Hepatocyte (in vitro differentiated cells): ENCODE measurements around the gene SMDT1. TPM values are rescaled to one million over a fixed set of nuclear protein-coding genes. Genes with fewer than 3 reads are reported as not detected.
A peak's percentile ranks its signal among the peaks of the same experiment; 100 is the strongest.

ENCODE experiments used
- DNase-seq: peaks from one replicate; pipeline ENCODE4 v3.0.0-alpha.2; 2016; ENCODE audit warnings: low spot score
- H2AFZ ChIP-seq: fragments of 200-600 bp; sonication (generic); 2 replicates; pipeline ENCODE4 v1.6.0; 2016; ENCODE audit warnings: antibody characterized with exemption, mild to moderate bottlenecking
- H3K27ac ChIP-seq: fragments of 200-600 bp; sonication (generic); 2 replicates; pipeline ENCODE4 v1.5.1; 2016; ENCODE audit warnings: mild to moderate bottlenecking
- H3K27me3 ChIP-seq: fragments of 200-600 bp; sonication (generic); 2 replicates; pipeline ENCODE4 v1.6.1; 2016
- H3K36me3 ChIP-seq: fragments of 200-600 bp; sonication (generic); replicated peaks from 2 replicates; pipeline ENCODE4 v1.5.1; 2016; ENCODE audit warnings: low read depth; ENCODE audit not compliant: insufficient read depth
- H3K4me1 ChIP-seq: fragments of 200-600 bp; sonication (generic); 2 replicates; pipeline ENCODE4 v1.5.1; 2016; ENCODE audit warnings: mild to moderate bottlenecking, moderate library complexity; ENCODE audit not compliant: insufficient read depth
- H3K4me2 ChIP-seq: fragments of 200-600 bp; sonication (generic); 2 replicates; pipeline ENCODE4 v1.6.0; 2016
- H3K4me3 ChIP-seq: fragments of 200-600 bp; sonication (generic); 2 replicates; pipeline ENCODE4 v1.5.1; 2016; ENCODE audit warnings: mild to moderate bottlenecking
- H3K79me2 ChIP-seq: fragments of 200-600 bp; sonication (generic); 2 replicates; pipeline ENCODE4 v1.6.0; 2017; ENCODE audit warnings: mild to moderate bottlenecking
- H3K9me2 ChIP-seq: fragments of 200-600 bp; sonication (generic); replicated peaks from 2 replicates; pipeline ENCODE4 v1.6.0; 2017; ENCODE audit warnings: mild to moderate bottlenecking; ENCODE audit not compliant: insufficient read depth
- H3K9me3 ChIP-seq: fragments of 200-600 bp; sonication (generic); 2 replicates; pipeline ENCODE4 v1.5.1; 2016; ENCODE audit warnings: low read depth, mild to moderate bottlenecking
- H4K20me1 ChIP-seq: fragments of 200-600 bp; sonication (generic); 2 replicates; pipeline ENCODE4 v1.6.0; 2016; ENCODE audit warnings: mild to moderate bottlenecking; ENCODE audit not compliant: insufficient read depth, poor library complexity, severe bottlenecking
- EZH2 ChIP-seq: fragments of 200-600 bp; sonication (generic); IDR thresholded peaks from 2 replicates; pipeline ENCODE4 v1.6.1; 2016; ENCODE audit warnings: antibody characterized with exemption, mild to moderate bottlenecking, borderline replicate concordance
- EZH2phosphoT487 ChIP-seq: fragments of 200-600 bp; sonication (generic); IDR thresholded peaks from one replicate; pipeline ENCODE4 v1.6.1; 2018; ENCODE audit warnings: antibody characterized with exemption, mild to moderate bottlenecking, low read depth, moderate library complexity; ENCODE audit not compliant: unreplicated experiment, severe bottlenecking
- WGBS: methylation state at CpG from one replicate; pipeline ENCODE4 v1.1.6; 2016; ENCODE audit warnings: low lambda C conversion rate; ENCODE audit errors: missing lambda C conversion rate; 5-methylcytosine and 5-hydroxymethylcytosine counted together
- polyA plus RNA-seq: library from polyadenylated mRNA; unstranded; fragments of >200 nt; fragmentation: Nextera tagmentation; extraction: Ambion mirVana; gene quantifications from 2 replicates; pipeline ENCODE4 v1.2.1, GENCODE V29; 2016
- total RNA-seq: library from RNA; depleted of rRNA; stranded (reverse); fragments of >200 nt; gene quantifications from 2 replicates; pipeline ENCODE4 v1.2.3, GENCODE V29; 2014
- TF ChIP-seq, protein P1 (sequence below): fragments of 200-600 bp; sonication (generic); IDR thresholded peaks from 2 replicates; pipeline ENCODE4 v1.5.1; 2016; ENCODE audit warnings: antibody characterized with exemption, mild to moderate bottlenecking; ENCODE audit not compliant: poor library complexity

SMDT1 gene
- total and polyA plus RNA-seq, 2 experiments from 2014 or later, result 10.8 to 145 TPM

DNA sequence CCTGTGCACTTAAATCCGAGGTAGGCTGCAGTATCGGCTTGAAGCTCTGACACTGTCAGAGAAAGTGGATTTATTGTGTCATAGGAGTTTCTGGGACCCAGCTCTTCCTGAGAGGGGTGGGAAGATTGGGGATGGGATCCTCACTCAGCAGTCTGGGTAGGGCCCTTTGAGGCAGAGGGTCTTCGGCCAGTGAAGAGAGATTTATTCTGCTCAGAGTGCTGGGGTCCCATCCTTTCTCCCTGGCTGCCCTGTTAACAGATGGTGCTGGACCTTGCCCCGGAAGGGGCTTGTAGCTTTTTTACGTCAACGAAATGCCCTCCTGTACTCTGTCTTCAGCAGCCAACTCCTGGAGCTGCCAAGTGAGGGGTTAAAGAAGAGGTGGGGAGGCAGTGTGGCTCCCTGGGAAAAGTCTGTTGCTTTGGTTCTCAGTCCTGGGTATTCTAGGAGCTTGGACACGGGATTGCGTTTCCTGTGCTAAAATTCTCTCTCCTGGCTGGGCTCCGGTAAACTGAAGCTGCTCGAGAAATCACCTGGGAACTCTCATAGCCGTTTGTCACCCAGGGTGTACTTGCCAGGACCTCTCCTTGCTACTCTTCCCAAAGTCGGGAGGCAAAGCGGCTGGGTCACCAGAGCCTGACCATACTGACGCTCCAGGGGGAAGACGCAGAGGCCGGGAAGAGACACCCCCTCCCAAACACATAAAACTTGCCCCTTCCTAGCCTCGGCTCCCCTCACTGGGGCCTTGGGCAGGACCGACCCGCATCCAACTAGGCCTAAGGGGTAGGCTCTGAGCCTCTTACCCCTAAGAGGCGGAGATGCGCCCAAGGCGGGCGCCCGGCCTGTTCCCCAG lies 806 bp upstream of the SMDT1 start:
- H3K9me2 ChIP-seq, result no peaks in the 10 kb centered on the region
- H3K4me1 ChIP-seq, result peaks cover 15% of the 10 kb centered on the region
- peak overlapping the region; percentile 81 for H3K4me2 ChIP-seq
- no peaks in the 10 kb centered on the region for H3K36me3 ChIP-seq
- TF ChIP-seq, protein P1, sequence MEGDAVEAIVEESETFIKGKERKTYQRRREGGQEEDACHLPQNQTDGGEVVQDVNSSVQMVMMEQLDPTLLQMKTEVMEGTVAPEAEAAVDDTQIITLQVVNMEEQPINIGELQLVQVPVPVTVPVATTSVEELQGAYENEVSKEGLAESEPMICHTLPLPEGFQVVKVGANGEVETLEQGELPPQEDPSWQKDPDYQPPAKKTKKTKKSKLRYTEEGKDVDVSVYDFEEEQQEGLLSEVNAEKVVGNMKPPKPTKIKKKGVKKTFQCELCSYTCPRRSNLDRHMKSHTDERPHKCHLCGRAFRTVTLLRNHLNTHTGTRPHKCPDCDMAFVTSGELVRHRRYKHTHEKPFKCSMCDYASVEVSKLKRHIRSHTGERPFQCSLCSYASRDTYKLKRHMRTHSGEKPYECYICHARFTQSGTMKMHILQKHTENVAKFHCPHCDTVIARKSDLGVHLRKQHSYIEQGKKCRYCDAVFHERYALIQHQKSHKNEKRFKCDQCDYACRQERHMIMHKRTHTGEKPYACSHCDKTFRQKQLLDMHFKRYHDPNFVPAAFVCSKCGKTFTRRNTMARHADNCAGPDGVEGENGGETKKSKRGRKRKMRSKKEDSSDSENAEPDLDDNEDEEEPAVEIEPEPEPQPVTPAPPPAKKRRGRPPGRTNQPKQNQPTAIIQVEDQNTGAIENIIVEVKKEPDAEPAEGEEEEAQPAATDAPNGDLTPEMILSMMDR, result no peak
- no peak for TF ChIP-seq EZH2
- TF ChIP-seq EZH2phosphoT487, result no peak
- WGBS, result 73% methylated on average over 24 of the region's 24 CpGs
- H3K9me3 ChIP-seq, result no peaks in the 10 kb centered on the region
- H3K27ac ChIP-seq, result peak overlapping the region; percentile 98
- DNase-seq, result no peak
- no peaks in the 10 kb centered on the region for H3K27me3 ChIP-seq
- no peaks in the 10 kb centered on the region for H4K20me1 ChIP-seq
- no peak overlapping the region for H3K4me3 ChIP-seq
- peak overlapping the region; percentile 80 for H2AFZ ChIP-seq
- H3K79me2 ChIP-seq, result peaks cover 31% of the 10 kb centered on the region

DNA sequence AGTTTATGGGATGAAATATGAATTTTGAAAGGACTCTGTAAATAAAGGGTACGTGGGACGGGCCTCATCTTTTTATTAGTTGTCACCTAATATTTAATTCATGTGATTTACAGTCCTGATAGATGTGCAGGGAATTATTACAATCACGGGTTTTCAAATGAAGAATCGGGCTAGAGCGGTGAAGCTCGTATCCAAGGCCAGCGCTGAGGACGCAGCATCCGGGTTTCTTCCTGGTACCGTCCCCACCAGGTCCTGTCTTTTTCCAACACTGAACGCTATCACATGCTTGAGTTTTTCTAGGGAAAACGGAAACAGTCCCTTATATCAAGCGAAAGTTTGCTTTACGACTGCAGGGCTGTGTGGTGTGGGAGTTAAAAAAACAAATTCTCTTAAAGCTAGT lies 787 bp downstream of the SMDT1 start:
- peaks cover 46% of the 10 kb centered on the region for H3K79me2 ChIP-seq
- peak overlapping the region; percentile 81 for H3K4me2 ChIP-seq
- H3K36me3 ChIP-seq, result no peaks in the 10 kb centered on the region
- no peaks in the 10 kb centered on the region for H3K9me2 ChIP-seq
- peak overlapping the region; percentile 70 for H3K4me3 ChIP-seq
- no peak for TF ChIP-seq EZH2
- TF ChIP-seq, protein P1, result no peak
- no peak for TF ChIP-seq EZH2phosphoT487
- peaks cover 15% of the 10 kb centered on the region for H3K4me1 ChIP-seq
- peak overlapping the region; percentile 98 for H3K27ac ChIP-seq
- no peaks in the 10 kb centered on the region for H3K9me3 ChIP-seq
- H4K20me1 ChIP-seq, result no peaks in the 10 kb centered on the region
- H3K27me3 ChIP-seq, result no peaks in the 10 kb centered on the region
- WGBS, result 11% methylated on average over 14 of the region's 14 CpGs
- peak overlapping the region; percentile 36 for H2AFZ ChIP-seq
- DNase-seq, result peak; percentile 63

DNA sequence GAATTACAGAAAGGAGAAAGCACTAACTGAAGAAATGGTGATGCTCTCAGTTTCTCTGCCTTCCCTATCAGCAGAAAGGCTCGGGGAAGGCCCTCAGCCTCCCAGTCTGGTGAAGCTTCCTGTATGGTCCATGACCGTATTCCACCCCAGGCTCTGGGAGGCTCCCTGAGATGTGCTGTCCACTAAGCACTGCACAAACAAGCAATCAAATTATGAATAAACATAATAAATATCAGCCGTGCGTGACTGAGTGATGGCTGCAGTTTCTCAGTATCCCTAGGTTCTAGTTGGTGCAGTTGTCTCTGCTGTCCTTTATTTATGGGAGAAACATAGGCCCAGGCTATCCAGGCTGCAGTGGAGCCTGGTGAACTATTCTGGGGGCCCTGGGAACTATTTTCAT lies 3.6 kb downstream of the SMDT1 start:
- WGBS, result 94% methylated on average over 4 of the region's 4 CpGs
- H3K36me3 ChIP-seq, result no peaks in the 10 kb centered on the region
- no peaks in the 10 kb centered on the region for H3K27me3 ChIP-seq
- peaks cover 71% of the 10 kb centered on the region for H3K79me2 ChIP-seq
- H2AFZ ChIP-seq, result no peak overlapping the region
- H3K27ac ChIP-seq, result no peak overlapping the region
- H3K4me1 ChIP-seq, result peaks cover 15% of the 10 kb centered on the region
- TF ChIP-seq, protein P1, result no peak
- TF ChIP-seq EZH2phosphoT487, result no peak
- no peak for TF ChIP-seq EZH2
- H3K9me2 ChIP-seq, result no peaks in the 10 kb centered on the region
- no peak overlapping the region for H3K4me2 ChIP-seq
- peaks cover 7% of the 10 kb centered on the region for H4K20me1 ChIP-seq
- no peak overlapping the region for H3K4me3 ChIP-seq
- DNase-seq, result no peak
- no peaks in the 10 kb centered on the region for H3K9me3 ChIP-seq
